IPS-18c (cell line): ENCODE results near the gene HIP1.
"Not testable (repeated sequence)": the region's sequence is repeated elsewhere in the genome, so short reads cannot be mapped to it uniquely, and the experiment has no call there.

Experiments
- H3K4me3 ChIP-seq: 2 replicates; pipeline ENCODE4 v1.7.0; 2013; ENCODE audit warnings: low read depth, mild to moderate bottlenecking, low read length, moderate library complexity; ENCODE audit not compliant: insufficient read depth
- H3K9me3 ChIP-seq: one replicate; pipeline ENCODE4 v1.6.1; 2013; ENCODE audit warnings: mild to moderate bottlenecking, low read length, moderate library complexity; ENCODE audit not compliant: control insufficient read depth, insufficient read depth

HIP1 gene

GRCh38 chr7:75738604-75738974 is at the start of gene HIP1:
Gene HIP1, minus strand, starts transcription at chr7:75738941. Its CDS starts 21 bp downstream, at chr7:75738920.
- peak within 1 kb of the TSS; percentile 95 for H3K4me3 ChIP-seq
- H3K9me3 ChIP-seq: no peaks in the 10 kb centered on the region

DNA sequence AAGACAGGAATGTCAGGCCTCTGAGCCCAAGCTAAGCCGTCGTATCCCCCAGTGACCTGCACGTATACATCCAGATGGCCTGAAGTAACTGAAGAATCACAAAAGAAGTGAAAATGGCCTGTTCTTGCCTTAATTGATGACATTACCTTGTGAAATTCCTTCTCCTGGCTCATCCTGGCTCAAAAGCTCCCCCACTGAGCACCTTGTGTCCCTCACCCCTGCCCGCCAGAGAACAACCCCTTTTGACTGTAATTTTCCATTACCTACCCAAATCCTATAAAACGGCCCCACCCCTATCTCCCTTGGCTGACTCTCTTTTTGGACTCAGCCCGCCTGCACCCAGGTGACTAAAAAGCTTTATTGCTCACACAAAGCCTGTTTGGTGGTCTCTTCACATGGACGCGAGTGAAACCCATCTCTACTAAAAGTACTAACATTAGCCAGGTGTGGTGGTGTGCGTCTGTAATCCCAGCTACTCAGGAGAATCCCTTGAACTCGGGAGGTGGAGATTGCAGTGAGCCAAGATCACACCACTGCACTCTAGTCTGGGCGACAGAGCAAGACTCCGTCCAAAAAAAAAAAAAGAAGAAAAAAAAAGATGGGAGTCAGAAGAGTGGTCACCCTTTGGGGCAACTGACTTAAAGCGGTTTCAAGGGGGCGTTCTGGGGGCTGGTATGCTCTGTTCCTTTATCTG is 49.6 kb upstream of the HIP1 start:
- H3K4me3 ChIP-seq, H3K9me3 ChIP-seq: not testable (repeated sequence)

- H3K9me3 ChIP-seq, H3K4me3 ChIP-seq: not testable (repeated sequence)
Observed at GRCh38 chr7:75783058-75783457, 44.3 kb upstream of the HIP1 start.

DNA sequence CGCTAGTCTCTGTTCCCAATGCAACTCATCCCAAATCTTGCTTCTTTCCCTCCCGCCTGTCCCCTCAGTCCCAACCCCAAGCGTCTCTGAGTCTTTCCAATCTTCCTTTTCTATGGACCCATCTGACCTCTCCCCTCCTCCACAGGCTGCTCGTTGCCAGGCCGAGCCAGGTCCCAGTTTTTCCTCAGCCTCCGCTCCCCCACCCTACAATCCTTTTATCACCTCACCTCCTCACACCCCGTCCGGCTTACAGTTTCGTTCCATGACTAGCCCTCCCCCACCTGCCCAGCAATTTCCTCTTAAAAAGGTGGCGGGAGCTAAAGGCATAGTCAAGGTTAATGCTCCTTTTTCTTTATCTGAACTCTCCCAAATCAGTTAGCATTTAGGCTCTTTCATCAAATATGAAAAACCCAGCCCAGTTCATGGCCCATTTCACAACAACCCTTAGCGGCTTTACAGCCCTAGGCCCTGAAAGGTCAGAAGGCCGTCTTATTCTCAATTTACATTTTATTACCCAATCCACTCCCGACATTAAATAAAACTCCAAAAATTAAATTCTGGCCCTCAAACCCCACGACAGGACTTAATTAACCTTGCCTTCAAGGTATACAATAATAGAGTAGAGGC is 42.0 kb upstream of the HIP1 start:
- not testable (repeated sequence) for H3K9me3 ChIP-seq, H3K4me3 ChIP-seq

DNA sequence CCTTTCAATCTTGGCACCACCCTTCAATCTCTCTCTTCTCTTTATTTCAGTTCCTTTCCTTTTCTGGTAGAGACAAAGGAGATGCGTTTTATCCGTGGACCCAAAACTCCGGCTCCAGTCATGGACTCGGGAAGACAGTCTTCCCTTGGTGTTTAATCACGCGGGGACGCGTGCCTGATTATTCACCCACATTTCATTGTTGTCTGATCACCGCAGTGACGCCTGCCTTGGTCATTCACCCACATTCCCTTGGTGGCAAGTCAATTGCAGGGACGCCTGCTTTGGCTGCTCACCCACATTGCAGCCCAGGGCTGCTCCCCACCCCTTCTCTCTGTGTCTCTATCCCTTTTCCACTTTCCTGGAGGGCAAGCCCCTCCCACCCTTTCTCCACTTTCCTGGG is 40.8 kb upstream of the HIP1 start:
- H3K9me3 ChIP-seq, H3K4me3 ChIP-seq: not testable (repeated sequence)

DNA sequence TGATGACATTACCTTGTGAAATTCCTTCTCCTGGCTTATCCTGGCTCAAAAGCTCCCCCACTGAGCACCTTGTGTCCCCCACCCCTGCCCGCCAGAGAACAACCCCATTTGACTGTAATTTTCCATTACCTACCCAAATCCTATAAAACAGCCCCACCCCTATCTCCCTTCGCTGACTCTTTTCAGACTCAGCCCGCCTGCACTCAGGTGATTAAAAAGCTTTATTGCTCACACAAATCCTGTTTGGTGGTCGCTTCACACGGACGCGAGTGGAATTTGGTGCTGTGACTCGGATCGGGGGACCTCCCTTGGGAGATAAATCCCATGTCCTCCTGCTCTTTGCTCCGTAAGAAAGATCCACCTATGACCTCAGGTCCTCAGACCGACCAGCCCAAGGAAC is 40.3 kb upstream of the HIP1 start:
- H3K4me3 ChIP-seq, H3K9me3 ChIP-seq: not testable (repeated sequence)

GRCh38 chr7:75776295-75776971 is 37.7 kb upstream of the HIP1 start:
- H3K9me3 ChIP-seq: no peaks in the 10 kb centered on the region
- H3K4me3 ChIP-seq: no peak overlapping the region

GRCh38 chr7:75773958-75774357 is 35.2 kb upstream of the HIP1 start:
- not testable (repeated sequence) for H3K4me3 ChIP-seq, H3K9me3 ChIP-seq

DNA sequence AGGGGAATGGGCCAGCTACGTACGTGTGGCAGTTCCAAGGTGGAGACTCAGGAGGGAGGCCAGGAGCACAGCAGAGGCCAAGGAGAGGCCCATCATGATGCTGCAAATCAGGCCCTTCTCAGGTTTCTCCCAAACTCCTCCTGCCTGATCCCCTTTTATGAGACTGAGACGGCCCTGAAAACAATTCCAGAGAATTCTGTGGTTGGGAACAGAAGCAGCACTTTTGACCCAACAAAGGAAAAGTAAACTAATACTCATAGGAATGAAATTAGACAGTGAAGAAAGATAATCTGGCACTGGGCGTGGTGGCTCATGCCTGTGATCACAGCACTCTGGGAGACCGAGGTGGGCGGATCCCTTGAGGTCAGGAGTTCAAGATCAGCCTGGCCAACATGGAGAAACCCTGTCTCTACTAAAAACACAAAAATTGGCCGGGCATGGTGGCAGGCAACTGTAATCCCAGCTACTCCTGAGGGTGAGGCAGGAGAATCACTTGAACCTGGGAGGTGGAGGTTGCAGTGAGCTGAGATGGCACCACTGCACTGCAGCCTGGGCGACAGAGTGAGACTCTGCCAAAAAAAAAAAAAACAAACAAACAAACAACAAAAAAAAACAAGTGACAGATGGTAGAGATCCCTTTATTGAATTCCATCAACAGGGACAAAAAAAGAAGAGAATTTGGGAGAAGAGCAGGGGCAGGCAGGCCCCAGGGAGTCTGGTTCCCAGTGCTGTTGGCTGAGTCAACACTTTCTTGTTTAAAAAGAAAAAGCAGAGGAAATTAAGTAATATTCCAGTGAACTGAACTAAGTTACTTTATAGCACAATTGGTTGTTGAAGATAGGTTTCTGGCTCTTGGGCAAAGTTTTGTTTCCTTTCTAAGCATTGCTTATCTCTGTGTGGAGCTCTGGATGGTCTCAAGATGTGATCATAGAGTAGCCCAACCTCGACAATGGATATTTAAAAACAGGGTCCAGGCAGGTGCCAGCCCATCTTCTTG is 33.6 kb upstream of the HIP1 start, which contains the start of gene CCL26:
CCL26 (minus strand) TSS at position 131 of the 997 bp plus-strand sequence; CDS start at position 96, 35 bp downstream.
- Histone ChIP-seq H3K4me3 (no peak within 1 kb of the TSS), H3K9me3 (no peaks in the 10 kb centered on the region)

GRCh38 chr7:75771224-75771623 is 32.5 kb upstream of the HIP1 start:
- Histone ChIP-seq H3K9me3 (no peaks in the 10 kb centered on the region), H3K4me3 (no peak overlapping the region)

- H3K4me3 ChIP-seq: no peak overlapping the region
- peaks cover 2% of the 10 kb centered on the region for H3K9me3 ChIP-seq
Observed at GRCh38 chr7:75762350-75762917, 23.7 kb upstream of the HIP1 start.

DNA sequence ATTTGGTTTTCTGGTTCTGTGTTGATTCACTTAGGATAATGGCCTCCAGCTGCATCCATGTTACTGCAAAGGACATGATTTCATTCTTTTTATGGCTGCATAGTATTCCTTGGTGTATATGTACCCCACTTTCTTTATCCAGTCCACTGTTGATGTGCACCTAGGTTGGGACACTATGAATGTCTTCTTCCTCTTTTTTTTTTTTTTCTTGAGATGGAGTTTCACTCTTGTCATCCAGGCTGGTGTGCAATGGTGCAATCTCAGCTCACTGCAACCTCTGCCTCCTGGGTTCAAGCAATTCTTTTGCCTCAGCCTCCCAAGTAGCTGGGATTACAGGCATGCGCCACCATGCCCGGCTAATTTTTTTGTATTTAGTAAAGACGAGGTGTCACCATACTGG is 23.1 kb upstream of the HIP1 start:
- H3K9me3 ChIP-seq, H3K4me3 ChIP-seq: not testable (repeated sequence)

- H3K9me3 ChIP-seq: peaks cover 2% of the 10 kb centered on the region
- no peak overlapping the region for H3K4me3 ChIP-seq
Observed at GRCh38 chr7:75758491-75758890, 19.8 kb upstream of the HIP1 start.

- peaks cover 2% of the 10 kb centered on the region for H3K9me3 ChIP-seq
- H3K4me3 ChIP-seq: no peak overlapping the region
Observed at GRCh38 chr7:75757860-75758259, 19.1 kb upstream of the HIP1 start.

GRCh38 chr7:75756991-75757676 is 18.4 kb upstream of the HIP1 start:
- H3K9me3 ChIP-seq: peaks cover 1% of the 10 kb centered on the region
- H3K4me3 ChIP-seq: no peak overlapping the region

GRCh38 chr7:75756206-75756990 is 17.7 kb upstream of the HIP1 start:
- no peak overlapping the region for H3K4me3 ChIP-seq
- no peaks in the 10 kb centered on the region for H3K9me3 ChIP-seq
